ENCODE data around the gene PCOLCE2. TPM values are rescaled to one million over a fixed set of nuclear protein-coding genes. Genes with fewer than 3 reads are reported as not detected.

PCOLCE2 gene, protein sequence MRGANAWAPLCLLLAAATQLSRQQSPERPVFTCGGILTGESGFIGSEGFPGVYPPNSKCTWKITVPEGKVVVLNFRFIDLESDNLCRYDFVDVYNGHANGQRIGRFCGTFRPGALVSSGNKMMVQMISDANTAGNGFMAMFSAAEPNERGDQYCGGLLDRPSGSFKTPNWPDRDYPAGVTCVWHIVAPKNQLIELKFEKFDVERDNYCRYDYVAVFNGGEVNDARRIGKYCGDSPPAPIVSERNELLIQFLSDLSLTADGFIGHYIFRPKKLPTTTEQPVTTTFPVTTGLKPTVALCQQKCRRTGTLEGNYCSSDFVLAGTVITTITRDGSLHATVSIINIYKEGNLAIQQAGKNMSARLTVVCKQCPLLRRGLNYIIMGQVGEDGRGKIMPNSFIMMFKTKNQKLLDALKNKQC
- 0.27 TPM in 1 of 2 replicates, not detected in the other for total RNA-seq

DNA sequence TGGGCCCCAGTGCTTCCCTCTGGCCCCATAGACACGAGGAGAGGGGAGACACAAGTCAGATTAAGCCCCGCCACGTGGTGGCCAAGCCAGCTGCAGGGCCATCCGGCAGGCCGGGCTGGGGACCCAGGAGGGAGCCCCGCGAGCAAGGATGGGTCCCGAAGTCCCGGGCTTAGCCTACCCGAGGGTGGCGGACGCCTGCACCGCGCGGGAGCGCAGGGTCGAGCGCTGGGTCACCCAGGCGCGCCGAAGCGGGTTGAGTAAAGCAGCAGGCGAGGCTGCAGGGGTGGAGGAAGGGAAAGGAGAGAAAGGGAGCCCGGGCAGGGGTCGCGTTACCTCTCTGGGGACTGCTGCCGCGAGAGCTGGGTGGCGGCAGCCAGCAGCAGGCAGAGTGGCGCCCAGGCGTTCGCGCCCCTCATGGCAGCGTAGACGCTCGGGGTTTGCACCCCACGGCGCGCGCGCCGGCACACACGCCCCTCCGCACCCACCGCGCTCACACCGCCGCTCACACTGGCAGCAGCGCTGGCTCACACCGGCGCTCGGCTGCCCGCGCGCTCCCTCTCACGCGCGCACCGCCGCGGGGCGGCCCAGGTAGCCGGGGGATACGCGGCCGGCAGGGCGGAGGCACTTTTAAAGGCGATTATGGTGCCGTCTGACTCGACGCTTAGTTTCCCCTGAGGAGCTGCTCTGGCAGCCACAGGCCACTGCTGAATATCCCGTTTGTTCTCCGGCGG lies at the start of gene PCOLCE2:
TSS of gene PCOLCE2 (minus strand) at position 603 of the 731 bp plus-strand sequence. CDS start at position 416, 187 bp downstream.
- intact Hi-C loops (cut with micrococcal nuclease): no loop called here

DNA sequence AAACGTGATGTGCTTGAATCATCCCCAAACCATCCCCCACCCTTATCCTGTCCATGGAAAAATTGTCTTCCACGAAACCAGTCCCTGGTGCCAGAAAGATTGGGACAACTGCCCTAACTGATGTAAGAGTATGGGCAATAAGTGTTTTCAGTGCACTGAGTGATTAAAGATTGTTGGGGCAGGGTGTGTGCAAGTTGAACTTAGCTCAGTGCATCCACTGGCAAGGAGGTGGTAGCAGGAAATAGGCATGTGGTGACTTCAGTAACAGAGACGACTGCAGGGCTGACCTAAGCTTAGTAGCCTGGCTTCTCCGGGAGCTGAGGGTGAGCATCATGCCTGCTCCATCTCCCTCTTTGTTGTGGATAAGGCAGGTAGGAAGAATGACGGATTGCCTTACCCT lies 47.1 kb upstream of the PCOLCE2 start:
- intact Hi-C loops (cut with micrococcal nuclease): no loop called here

DNA sequence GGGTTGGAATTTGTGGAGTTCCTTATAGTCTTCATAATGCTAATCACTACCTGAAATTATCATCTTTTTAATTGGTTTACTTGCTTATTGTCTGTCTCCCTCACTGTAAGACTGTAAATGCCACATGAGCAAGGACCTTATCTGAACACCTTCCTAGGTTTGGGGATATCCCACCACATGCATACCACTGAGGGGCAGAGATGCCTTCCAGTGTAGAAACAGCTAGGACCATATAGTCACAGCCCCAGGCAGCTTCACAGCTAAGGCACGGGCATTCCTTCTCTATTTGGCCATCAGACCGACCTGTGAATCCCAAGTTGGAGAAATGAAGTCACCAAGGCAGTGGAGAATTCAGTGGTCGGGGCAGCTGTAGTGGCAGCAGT lies 46.0 kb upstream of the PCOLCE2 start:
- intact Hi-C loops (cut with micrococcal nuclease): no loop called here

DNA sequence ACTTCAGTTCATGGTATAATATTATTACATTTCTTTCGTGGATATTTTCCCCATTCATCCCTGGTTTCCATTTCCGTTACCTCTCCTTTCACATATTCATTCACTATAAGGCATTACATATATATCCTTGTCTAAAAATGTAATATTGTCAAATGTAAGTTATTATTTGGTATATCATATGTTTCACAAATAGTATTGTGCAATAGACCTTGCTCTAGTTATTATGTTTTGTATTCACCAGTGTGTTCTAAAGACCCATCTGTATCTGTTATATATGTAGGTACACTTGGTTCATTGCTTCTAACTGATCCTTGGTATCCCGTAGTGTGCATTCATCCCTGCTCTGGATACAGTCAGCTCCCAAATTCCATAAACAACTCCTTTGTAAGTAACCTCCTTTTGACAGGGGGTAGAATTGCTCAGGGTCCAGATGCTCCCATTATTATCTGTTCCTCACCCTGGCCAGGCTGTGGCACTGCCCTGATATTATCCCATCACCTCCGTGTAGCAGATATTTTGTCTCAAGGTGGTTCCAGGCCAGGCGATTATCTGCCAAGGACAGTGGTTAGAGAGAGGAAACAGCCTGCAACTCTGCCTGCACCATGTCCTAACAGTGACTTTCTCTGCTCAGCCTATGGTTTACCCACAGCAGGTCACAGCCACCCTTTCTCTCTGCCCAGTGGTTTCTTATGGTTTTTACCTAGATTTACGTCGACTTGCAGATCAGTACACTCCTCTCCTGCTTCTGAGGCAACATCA lies 45.4 kb upstream of the PCOLCE2 start:
- intact Hi-C loops (cut with micrococcal nuclease): no loop called here

DNA sequence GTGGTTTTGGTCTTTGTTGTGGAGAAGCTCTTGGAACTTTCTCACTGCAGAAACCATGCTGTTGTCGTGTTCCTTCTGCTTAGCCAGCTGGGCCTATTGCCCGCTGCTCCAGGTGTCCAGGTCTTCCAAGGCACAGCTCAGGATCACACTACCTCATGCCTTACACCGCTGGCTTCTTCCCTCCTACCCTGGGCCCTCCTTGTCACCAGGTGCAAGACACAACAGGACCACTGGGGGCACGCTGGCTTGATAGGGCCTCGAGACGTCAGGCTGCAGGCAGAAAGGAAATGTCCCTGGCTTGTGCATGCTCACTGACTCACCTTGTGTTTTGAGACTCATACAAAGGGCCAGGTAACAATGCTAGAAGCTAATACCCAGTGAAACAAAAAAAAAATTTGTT lies 42.3 kb upstream of the PCOLCE2 start:
- intact Hi-C loops (cut with micrococcal nuclease): no loop called here

DNA sequence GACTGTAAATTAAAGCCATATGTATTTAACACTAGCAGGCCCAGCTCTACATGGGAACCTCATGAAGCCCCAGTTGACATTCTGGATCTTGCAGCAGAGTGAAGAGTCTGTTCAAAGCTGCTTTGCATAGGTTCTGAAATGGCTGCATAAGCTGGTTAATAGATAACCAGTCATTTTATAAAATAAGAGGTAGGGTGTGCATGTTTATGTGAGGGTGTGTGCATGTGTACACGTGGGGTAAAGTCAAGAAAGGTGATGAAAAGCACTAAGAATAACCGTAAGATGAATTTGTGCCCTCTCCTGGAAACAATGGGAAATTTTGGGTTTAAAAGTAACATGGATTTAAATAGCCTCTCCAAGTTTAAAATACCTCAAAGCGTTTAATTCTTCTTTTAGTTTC lies 41.6 kb upstream of the PCOLCE2 start:
- intact Hi-C loops (cut with micrococcal nuclease): no loop called here

DNA sequence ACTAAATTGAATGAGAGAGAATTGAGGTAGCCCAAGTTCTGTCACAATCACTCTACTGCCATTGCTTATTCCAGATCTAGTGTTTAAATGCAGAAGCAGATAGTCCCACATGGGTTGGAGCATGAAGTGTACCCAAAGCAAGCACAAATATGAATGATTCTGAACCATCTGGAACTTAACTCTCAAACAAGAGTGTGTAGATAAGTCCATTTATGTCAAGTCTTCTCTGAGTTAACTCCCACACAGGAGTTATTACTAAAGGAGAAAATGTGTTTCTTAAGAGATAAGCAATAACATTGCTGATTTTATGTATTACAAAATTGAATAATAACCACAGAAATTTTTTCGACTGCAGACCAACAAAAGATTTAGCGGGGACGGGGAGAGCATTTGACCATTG lies 41.0 kb upstream of the PCOLCE2 start:
- intact Hi-C loops (cut with micrococcal nuclease): loop anchor here (1.0 to 5.0 kb wide), 4 partner anchors 57 to 343 kb away; no protein-coding TSS in a partner anchor

DNA sequence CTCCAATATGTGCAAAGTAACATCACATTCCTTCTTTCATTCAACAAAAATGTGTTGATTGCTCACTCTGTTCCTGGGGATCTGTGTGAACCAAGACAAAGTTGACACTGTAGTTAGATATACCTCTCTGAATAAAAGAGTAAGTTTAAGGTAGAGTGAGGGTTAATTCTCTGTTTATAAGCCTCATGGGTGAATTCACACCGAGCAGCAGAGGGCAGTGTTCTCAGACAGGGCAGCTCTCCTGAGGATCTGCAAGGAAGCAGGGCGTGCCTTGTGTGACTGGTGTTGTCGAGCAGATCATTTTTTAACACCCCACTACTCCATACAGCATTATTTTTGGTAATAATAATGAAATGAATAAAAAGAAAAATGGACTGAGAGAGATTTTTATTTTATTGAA lies 40.2 kb upstream of the PCOLCE2 start:
- intact Hi-C loops (cut with micrococcal nuclease): loop anchor here (1.0 to 5.0 kb wide), 4 partner anchors 58 to 342 kb away; no protein-coding TSS in a partner anchor

DNA sequence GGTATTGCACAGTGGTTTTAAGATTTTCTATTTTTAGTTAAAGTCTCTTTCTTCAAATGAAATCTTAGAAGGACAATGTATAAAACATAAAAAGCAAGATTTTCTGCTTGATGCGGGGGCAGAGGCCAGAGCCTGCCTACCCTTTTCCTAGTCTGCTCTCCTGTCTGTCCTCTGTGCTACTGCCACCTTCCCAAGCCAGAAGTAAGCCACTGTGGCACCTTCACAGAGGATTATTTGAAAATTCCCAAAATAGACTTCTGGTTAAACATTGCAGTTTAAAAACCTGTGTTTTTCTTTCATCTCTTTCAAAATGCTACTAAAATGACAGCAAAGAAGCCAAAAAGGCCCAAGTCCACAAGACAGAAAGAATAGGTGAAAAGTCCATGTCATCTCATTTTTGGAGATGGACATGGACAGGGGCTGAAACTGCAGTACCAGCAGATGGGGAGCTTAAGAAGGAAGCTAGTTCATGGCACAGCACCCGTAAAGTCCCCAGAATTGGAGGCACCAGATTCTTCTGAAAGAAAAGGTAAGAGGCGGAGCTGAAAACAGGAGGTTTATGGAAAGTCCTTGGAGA lies 37.6 kb upstream of the PCOLCE2 start:
- intact Hi-C loops (cut with micrococcal nuclease): loop anchor here (5.0 kb wide), 1 partner anchor 99 kb away; no protein-coding TSS in a partner anchor

DNA sequence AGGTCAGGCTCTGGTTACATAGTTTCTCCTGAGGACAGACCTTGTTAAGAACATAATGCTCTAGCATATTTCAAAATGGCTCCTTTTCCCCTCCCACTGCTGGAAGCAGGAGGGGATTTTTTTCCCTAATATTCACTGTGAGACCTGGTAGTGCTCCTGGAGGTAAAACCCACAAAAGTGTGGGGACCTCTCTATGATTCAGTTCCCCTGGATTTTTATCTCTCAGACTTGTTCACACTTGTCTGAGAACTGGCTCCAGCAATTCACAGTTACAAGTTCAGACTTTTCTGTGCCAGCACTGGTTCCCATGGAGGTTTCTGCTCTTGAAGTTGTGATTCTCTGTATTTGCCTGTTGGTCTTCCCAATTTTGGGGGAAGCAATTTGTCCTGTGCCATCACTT lies 36.3 kb upstream of the PCOLCE2 start:
- intact Hi-C loops (cut with micrococcal nuclease): loop anchor here (5.0 kb wide), 1 partner anchor 98 kb away; no protein-coding TSS in a partner anchor

DNA sequence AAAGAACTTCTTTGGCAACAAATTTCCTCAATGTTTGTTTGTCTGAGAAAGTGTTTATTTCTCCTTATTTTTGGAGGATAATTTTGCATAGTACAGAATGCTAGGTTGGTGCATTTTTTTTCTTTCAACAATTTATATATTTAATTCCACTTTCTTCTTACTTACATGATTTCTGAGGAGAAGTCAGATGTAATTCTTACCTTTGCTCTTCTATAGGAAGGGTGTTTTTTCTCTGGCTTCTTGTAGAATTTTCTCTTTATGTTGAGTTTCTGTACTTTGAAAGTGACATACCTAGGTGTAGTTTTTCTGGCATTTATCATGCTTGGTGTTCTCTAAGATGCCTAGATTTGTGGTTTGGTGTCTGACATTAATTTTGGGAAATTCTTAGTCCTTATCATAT lies 34.8 kb upstream of the PCOLCE2 start:
- intact Hi-C loops (cut with micrococcal nuclease): no loop called here

DNA sequence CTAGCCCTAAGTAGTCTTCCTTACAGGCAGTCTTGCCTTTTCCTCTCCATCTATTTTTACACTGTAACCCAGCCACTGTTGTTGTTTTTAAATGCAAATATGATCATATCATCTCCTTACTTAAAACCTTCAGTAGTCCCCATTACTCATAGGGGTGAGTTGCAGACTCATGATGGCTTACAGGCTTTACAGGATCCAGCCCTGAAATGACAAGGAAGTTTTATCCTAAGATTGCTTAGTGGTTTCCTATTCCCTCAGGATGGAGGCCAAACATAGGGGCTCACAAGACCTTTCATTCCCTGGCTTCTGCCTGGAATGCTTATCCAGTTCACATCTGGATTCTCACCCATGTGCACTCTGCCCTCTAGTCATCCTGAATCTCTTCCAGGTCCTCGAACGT lies 27.7 kb upstream of the PCOLCE2 start:
- intact Hi-C loops (cut with micrococcal nuclease): no loop called here

DNA sequence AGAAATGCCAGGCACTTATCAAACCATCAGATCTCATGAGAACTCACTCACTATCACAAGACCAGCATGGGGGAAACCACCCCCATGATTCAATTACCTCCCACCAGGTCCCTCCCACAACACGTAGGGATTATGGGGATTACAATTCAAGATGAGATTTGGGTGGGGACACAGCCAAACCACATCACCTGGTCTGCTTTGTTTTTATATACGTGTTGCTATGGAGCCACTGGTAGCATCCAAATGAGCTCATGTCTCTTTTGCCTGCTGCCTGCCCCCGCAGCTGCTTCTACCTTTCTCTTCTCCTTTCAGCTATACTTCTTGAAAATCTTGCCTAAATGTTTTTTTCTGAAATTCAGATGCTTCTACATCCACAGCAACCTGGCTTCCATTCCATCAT lies 26.8 kb upstream of the PCOLCE2 start:
- intact Hi-C loops (cut with micrococcal nuclease): no loop called here

DNA sequence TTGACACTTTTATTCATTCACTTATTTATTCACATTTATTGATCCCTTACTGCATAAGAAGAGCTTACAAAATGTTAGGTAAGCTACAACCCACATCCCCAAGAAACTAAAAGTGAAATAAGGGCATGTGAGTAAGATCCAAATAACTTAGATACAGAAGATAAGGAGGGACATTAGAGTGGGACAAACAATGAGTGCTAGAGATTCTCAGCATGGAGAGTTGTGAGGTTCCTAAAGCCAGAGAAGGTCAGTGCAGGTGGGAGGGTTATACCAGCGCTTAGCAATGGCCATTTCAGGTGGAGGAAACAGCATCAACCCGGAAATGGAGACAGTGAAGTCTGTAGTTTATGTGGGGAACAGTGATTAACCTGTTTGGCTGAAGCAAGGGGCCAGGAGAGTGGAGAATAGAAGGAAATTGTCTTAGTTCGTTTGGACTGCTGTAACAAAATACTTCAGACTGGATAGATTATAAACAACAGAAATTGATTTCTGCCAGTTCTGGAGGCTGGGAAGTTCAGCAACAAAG lies 25.5 kb upstream of the PCOLCE2 start:
- intact Hi-C loops (cut with micrococcal nuclease): no loop called here

DNA sequence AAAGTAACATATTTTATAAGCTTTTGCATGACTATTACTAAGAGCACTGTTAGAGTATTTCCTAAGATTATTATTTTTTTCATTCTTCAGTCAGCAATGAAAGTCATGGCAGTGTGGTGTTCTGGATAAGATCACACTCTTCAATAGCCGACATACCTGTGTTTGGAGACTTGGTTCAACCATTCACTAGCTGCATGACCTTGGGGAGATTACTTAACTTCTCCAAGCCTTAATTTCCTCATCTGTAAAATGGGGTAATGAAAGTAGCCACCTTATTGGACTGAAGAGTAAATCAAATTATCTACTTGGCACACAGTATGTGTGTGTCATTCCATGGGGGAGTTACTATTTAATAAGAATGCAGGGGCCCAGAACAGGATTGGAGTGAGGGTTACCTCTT lies 24.5 kb upstream of the PCOLCE2 start:
- intact Hi-C loops (cut with micrococcal nuclease): no loop called here

DNA sequence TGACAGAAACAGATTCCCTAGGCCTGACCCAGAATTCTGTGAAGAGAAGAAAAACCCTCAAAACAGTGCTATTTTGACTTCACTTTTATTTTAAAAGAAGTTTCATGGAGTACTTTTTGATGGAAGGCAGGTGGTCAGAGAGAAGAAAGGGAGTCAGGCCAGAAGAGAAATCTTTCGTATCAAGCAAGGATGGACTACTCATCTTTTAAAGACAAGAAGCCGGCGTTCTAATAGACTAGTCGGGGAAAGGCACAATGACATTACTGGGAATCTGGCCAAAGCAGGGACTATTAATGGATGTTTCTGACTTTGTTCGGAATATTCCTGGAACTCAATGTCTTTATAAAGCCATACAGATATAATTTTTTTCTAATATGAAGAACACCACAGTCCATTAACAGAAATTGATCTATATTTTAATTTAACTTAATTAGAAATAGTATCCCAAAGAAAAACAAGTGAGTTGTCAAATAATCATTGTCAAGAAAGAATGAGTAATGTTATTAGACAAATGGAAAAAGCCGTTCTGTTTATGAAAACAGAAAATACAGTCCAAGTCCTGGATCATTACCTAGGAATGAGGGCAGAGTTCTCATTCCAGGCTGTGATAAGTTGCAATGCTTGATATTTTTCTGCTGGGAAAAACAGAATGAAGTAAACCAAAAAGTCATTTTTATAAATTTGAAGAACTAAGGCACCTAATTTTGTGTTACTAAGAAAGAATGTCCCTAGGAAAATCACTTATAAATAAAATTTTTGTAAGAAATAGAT lies 23.7 kb upstream of the PCOLCE2 start:
- intact Hi-C loops (cut with micrococcal nuclease): no loop called here

DNA sequence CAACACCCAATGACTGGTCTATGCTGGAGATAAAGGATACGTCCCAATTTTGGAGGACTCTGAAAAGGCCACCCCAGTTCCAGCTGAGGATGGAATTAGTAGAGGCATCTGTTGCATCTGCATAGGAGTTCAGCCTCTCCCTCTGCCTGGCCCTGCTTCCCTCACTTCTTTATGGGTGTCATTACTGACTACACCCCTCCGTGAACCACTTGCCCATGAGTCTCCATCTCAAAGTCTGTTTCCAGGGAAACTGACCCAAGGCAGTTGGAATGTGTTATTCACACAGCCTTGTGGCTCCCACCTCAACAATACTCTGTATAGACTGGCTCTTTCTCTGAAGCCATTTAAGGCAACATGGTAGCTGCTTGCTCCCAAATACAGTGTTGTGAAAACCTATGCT lies 21.4 kb upstream of the PCOLCE2 start:
- intact Hi-C loops (cut with micrococcal nuclease): no loop called here

DNA sequence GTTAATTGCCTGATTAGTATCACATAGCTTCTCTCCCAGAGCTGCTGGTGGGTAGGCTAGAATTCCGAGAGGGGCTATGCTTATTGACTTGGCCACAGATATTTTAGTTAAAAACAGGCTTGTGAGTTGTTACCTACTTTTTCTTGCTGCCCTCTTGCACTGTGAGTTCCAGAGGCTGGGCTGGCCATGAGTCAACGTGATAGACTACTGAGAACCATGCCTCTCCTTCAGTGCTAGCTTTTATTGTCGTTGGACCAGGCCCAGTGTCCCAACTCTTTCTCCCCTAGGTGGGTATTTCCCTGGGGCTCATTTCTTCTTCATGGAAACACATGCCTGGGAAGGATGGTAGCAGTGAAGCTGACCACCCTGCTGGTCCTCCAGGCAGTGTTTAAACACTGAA lies 20.4 kb upstream of the PCOLCE2 start:
- intact Hi-C loops (cut with micrococcal nuclease): no loop called here

DNA sequence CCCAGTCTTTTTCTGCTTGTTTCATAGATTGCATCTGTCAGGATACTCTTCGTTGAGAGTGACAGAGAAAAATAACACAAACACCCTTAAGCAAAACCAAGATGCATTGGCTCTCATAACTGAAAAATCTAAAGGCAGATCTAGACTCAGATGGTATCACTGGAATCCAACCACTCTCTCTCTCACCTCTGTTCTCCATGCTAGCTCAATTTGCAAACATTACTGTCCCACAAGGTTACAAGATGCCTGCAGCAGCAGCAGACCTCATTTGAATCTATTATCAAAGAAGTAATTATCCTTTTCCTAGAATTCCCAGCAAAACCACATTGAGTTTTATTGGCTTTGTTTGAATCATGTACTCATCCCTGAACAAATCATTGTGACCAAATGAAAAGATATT lies 19.1 kb upstream of the PCOLCE2 start:
- intact Hi-C loops (cut with micrococcal nuclease): no loop called here
